Neural cell (in vitro differentiated cells): ENCODE results near the gene DGKD. TPM values are rescaled to one million over a fixed set of nuclear protein-coding genes. Genes with fewer than 3 reads are reported as not detected.

Experiments
- H2AFZ ChIP-seq: fragments of 200-600, 300-800 bp; sonication (generic), shearing (Covaris generic); 2 replicates; pipeline ENCODE4 v1.6.0; 2014; ENCODE audit warnings: low read depth, mild to moderate bottlenecking, antibody characterized with exemption, low read length, moderate library complexity
- H3F3A ChIP-seq: fragments of 200-600 bp; shearing (Covaris generic); 2 replicates; pipeline ENCODE4 v1.6.1; 2016; ENCODE audit warnings: mild to moderate bottlenecking, moderate library complexity, mixed read lengths, antibody characterized with exemption, low read length; ENCODE audit not compliant: insufficient read depth, poor library complexity, severe bottlenecking
- H3K27ac ChIP-seq: fragments of 200-600, 300-800 bp; sonication (generic), shearing (Covaris generic); 2 replicates; pipeline ENCODE4 v1.5.1; 2014; ENCODE audit warnings: mild to moderate bottlenecking, low read length, moderate library complexity
- H3K27me3 ChIP-seq: fragments of 300-800, 200-600 bp; sonication (generic), shearing (Covaris generic); 2 replicates; pipeline ENCODE4 v1.6.0; 2014; ENCODE audit warnings: mild to moderate bottlenecking, low read depth, low read length, moderate library complexity; ENCODE audit not compliant: insufficient read depth
- H3K36me3 ChIP-seq: fragments of 300-800, 200-600 bp; sonication (generic), shearing (Covaris generic); 2 replicates; pipeline ENCODE4 v1.5.1; 2014; ENCODE audit warnings: mild to moderate bottlenecking, antibody characterized with exemption, low read length, moderate library complexity; ENCODE audit not compliant: insufficient read depth
- H3K4me2 ChIP-seq: fragments of 300-800, 200-600 bp; sonication (generic), shearing (Covaris generic); 2 replicates; pipeline ENCODE4 v1.6.0; 2014; ENCODE audit warnings: mild to moderate bottlenecking, low read length
- H3K4me3 ChIP-seq: fragments of 300-800, 200-600 bp; sonication (generic), shearing (Covaris generic); 2 replicates; pipeline ENCODE4 v1.5.1; 2014; ENCODE audit warnings: mild to moderate bottlenecking, low read length, moderate library complexity
- H3K79me2 ChIP-seq: fragments of 200-600 bp; shearing (Covaris generic); replicated peaks from 2 replicates; pipeline ENCODE4 v1.6.0; 2014; ENCODE audit warnings: mild to moderate bottlenecking, low read length, moderate library complexity; ENCODE audit not compliant: insufficient read depth
- H3K9ac ChIP-seq: fragments of 300-800, 200-600 bp; sonication (generic), shearing (Covaris generic); 2 replicates; pipeline ENCODE4 v1.6.1; 2016; ENCODE audit warnings: mild to moderate bottlenecking, low read length, mixed read lengths
- H3K9me2 ChIP-seq: fragments of 200-600 bp; shearing (Covaris generic); 2 replicates; pipeline ENCODE4 v1.6.1; 2016; ENCODE audit warnings: mild to moderate bottlenecking, low read length, mixed read lengths; ENCODE audit not compliant: insufficient read depth
- H3K9me3 ChIP-seq: fragments of 200-600, 300-800 bp; sonication (generic), shearing (Covaris generic); 2 replicates; pipeline ENCODE4 v1.6.1; 2016; ENCODE audit warnings: mild to moderate bottlenecking, mixed run types, low read length, moderate library complexity, mixed read lengths
- H4K20me1 ChIP-seq: fragments of 200-600 bp; shearing (Covaris generic); 2 replicates; pipeline ENCODE4 v1.6.1; 2016; ENCODE audit warnings: mild to moderate bottlenecking, mixed run types; ENCODE audit not compliant: insufficient read depth
- EP300 ChIP-seq: fragments of 450-650 bp; conservative IDR thresholded peaks from 2 replicates; pipeline ENCODE4 v1.6.1; 2014; ENCODE audit warnings: antibody characterized with exemption, mild to moderate bottlenecking, moderate library complexity; ENCODE audit not compliant: poor library complexity, severe bottlenecking
- EZH2 ChIP-seq: fragments of 200-600, 300-800 bp; shearing (Covaris generic), sonication (generic); IDR thresholded peaks from 2 replicates; pipeline ENCODE4 v1.6.1; 2014; ENCODE audit warnings: antibody characterized with exemption, low read length, borderline replicate concordance, mild to moderate bottlenecking; ENCODE audit not compliant: insufficient read depth, poor library complexity, severe bottlenecking
- POLR2AphosphoS5 ChIP-seq: IDR thresholded peaks from 2 replicates; pipeline ENCODE4 v1.6.1; 2012
- TAF1 ChIP-seq: IDR thresholded peaks from 2 replicates; pipeline ENCODE4 v1.6.1; 2012; ENCODE audit warnings: low read depth
- polyA plus RNA-seq: library from polyadenylated mRNA; depleted of rRNA; stranded (reverse); fragments of >200 nt; gene quantifications from 2 replicates; pipeline ENCODE4 v1.2.3, GENCODE V29; 2014
- small RNA-seq, 3 experiments: library from RNA; depleted of rRNA; stranded (forward); fragments of <200 nt; gene quantifications; one replicate each; pipeline ENCODE3, GENCODE V24; 2012

DGKD gene
- polyA plus RNA-seq, 1 donor from 2014 or later, result 36.4 TPM

GRCh38 chr2:233519787-233520611, 165.7 kb downstream of the DGKD start:
- peaks cover 5% of the 10 kb centered on the region for H3K36me3 ChIP-seq
- no peak overlapping the region for H3K9ac ChIP-seq
- no peaks in the 10 kb centered on the region for H3K27me3 ChIP-seq
- no peaks in the 10 kb centered on the region for H3K9me3 ChIP-seq
- H3K9me2 ChIP-seq, result no peaks in the 10 kb centered on the region
- no peaks in the 10 kb centered on the region for H3F3A ChIP-seq
- no peaks in the 10 kb centered on the region for H4K20me1 ChIP-seq
- no peak overlapping the region for H3K4me2 ChIP-seq
- TF ChIP-seq TAF1 (no peak), POLR2AphosphoS5 (no peak), EP300 (no peak), EZH2 (no peak)
- H3K4me3 ChIP-seq, result no peak overlapping the region
- no peaks in the 10 kb centered on the region for H3K79me2 ChIP-seq
- H3K27ac ChIP-seq, result no peak overlapping the region
- H2AFZ ChIP-seq, result no peak overlapping the region

Small RNA genes lying within 50 kb of the gene (small RNA-seq; reads per million reads assigned to genes)
- gene RF00019, result 0 to 1.2 (median 0) reads per million in 3 experiments

Other genes with a start within 250 kb of the DGKD start
- gene ATG16L1, start 102.8 kb upstream of the DGKD start, polyA plus RNA-seq, result 67.6 and 100 TPM in 2 replicates
- 1.1 TPM in 1 of 2 replicates, not detected in the other for gene SAG, start 46.7 kb upstream of the DGKD start, polyA plus RNA-seq
- gene USP40, start 212.3 kb downstream of the DGKD start, polyA plus RNA-seq, result 29.9 and 33.3 TPM in 2 replicates